Fibroblast of mammary gland (primary cell): ENCODE data around the gene KSR1.
A peak's percentile ranks its signal among the peaks of the same experiment; 100 is the strongest.

ENCODE experiments used
- DNase-seq: peaks from one replicate; pipeline ENCODE4 v3.0.0-alpha.2; 2010; ENCODE audit warnings: low read depth
- H3K4me3 ChIP-seq: 2 replicates; pipeline ENCODE4 v1.5.1; 2011; ENCODE audit warnings: low read depth, mild to moderate bottlenecking, low read length, moderate library complexity; ENCODE audit not compliant: control insufficient read depth
- TF ChIP-seq, protein P1 (sequence below): conservative IDR thresholded peaks from 2 replicates; pipeline ENCODE4 v1.5.1; 2011; ENCODE audit warnings: low read depth, low read length, inconsistent platforms; ENCODE audit not compliant: control insufficient read depth, insufficient read depth

The KSR1 gene

DNA sequence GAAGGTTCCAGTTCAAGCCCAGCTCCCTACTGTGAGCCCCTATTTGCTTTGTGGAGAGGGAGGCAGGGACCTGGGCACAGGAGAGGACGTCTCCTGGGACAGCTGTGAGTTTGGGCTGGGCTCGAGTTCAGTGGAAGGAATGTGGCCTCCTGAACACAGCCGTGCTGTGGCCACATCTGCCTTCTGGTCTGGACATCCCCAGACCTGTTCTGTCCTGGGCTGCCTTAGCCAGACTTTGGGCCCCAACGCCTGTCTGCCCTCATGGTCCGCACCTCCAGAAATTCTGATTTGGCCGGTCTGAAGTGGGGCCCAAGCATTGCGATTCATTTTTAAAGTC is 114.3 kb downstream of the KSR1 start:
- DNase-seq, result no peak
- TF ChIP-seq, protein P1, sequence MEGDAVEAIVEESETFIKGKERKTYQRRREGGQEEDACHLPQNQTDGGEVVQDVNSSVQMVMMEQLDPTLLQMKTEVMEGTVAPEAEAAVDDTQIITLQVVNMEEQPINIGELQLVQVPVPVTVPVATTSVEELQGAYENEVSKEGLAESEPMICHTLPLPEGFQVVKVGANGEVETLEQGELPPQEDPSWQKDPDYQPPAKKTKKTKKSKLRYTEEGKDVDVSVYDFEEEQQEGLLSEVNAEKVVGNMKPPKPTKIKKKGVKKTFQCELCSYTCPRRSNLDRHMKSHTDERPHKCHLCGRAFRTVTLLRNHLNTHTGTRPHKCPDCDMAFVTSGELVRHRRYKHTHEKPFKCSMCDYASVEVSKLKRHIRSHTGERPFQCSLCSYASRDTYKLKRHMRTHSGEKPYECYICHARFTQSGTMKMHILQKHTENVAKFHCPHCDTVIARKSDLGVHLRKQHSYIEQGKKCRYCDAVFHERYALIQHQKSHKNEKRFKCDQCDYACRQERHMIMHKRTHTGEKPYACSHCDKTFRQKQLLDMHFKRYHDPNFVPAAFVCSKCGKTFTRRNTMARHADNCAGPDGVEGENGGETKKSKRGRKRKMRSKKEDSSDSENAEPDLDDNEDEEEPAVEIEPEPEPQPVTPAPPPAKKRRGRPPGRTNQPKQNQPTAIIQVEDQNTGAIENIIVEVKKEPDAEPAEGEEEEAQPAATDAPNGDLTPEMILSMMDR, result no peak
- H3K4me3 ChIP-seq, result no peak overlapping the region

DNA sequence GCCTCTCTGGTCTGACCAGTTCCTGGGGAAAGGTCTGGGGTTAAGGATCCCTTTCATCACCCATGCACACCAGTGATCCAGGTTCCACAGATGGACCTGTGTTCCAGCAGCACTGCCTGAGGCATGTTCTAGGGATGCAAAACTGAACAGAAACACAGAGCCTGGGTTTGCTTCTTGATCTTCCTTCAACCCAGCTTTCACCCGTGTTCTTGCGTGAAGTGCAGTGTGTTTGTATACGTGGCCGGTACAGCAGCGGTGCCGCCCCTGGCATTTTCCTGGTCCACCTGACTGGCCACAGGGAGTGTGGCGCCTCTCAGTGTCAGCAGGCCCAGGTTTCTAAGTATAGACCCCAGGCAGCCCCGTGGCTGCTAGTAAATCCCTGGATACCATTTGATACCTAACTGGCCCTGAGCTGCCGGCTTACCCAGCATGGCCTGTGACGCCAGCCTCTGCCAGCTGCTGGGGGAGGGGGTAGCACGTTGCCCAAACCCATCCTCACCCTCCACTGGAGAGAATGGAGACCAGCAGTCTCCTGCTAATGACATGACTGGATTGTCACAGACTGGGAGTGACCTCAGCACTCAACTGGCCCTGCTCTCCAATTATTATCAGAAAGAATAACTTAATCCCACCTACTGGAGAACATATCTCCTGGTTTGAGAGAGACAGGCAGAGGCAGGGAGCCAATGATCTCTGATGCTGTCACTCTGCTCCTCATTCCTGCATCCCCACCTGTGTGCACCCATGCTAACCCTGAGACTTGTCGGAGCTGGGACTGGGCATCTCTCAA is 115.5 kb downstream of the KSR1 start:
- no peak for DNase-seq
- TF ChIP-seq, protein P1, result no peak
- H3K4me3 ChIP-seq, result no peak overlapping the region

DNA sequence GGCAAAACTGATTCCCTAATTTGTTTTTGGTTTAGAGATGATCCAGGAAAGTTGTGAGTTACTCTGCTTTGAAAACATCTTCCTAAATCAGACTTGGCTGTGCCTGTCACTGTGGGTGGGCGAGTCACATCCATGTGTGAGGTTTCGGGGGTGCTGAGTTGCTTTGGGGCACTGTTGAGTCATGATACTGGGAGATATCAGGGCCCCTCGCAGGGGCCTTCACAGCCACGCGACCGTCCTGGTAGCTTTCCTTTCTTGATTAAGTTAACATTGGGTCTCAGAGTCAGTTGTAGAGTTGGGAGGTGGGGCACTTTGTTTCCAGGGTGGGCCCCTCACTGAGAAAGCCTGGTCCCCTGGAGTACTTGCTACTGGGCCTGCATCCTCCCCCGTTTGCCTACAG is 116.4 kb downstream of the KSR1 start:
- TF ChIP-seq, protein P1, result no peak
- no peak for DNase-seq
- H3K4me3 ChIP-seq, result no peak overlapping the region

DNA sequence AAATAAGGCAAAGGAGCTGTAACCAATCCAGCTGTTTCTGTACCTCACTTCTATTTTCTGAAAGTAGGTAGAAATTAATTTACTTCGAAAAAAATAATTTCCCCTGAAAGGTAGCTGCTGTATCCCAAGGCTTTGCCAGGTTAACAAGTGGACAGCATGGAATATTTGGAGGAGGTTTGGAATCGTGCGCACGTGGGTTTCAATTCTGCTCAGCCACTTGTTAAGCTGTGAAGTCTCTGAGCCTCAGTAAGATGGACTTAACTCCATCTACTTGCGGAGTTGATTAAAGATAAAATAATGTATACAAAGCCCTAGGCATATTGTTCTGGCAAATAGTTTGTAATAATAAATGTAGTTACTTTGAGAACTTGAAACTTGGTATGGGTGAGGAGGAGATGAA is 117.3 kb downstream of the KSR1 start:
- no peak for DNase-seq
- TF ChIP-seq, protein P1, result no peak
- H3K4me3 ChIP-seq, result no peak overlapping the region

DNA sequence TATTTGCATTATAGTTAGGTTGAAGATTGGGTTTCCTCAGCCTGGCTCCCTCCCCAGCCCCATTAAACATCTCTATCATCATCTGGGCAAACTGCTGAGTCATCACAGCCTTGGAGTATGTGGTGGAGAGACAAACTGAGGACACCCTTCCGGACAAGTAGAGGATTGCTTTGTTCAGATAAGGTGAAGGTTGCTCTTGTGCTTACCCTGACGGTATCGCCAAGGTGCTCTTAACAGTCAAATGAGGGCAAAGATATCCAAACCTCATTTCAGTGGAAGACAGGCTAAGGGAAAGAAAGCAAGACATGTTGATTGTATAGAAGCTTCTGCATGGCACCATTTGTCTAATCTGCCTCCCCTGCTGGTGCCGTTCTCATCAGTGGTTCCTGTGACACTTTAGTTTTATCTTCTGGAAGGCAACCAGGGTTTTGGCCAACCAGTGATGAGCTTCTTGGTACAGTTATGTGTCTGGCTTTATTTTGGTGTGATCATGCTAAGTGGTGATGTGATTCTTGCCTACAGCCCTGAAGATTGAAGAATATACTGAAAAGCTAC is 117.8 kb downstream of the KSR1 start:
- no peak overlapping the region for H3K4me3 ChIP-seq
- DNase-seq, result peak; percentile 61
- TF ChIP-seq, protein P1, result no peak

DNA sequence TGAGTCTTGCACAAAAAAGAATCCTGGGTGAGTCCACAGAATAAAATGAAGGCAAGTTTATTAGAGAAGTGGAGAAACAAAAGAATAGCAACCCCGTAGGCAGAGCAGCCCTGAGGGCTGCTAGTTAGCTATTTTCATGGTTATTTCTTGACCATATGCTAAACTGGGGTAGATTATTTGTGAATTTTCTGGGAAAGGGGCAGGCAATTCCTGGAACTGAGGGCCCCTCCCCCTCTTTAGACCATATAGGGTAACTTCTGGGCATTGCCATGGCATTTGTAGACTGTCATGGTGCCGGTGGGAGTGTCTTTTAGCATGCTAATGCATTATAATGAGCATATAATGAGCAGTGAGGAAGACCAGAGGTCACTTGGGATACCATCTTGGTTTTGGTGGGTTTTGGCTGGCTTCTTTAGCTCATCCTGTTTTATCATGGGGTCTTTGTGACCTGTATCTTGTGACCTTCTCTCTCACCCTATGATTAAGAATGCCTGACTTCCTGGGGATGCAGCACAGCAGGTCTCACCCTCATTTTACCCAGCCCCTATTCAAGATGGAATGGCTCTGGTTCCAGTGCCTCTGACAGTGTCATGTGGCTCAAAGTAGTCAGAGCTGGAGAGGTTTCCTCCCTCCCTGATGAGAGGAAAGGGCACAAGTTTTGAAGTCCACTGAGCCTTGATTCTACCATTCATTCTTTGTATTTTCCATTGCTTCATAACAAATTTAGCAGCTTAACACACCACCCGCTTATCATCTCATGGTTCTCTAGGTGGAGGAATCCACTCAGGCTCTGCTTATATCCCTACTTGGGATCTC is 119.1 kb downstream of the KSR1 start:
- H3K4me3 ChIP-seq, result no peak overlapping the region
- DNase-seq, result no peak
- TF ChIP-seq, protein P1, result no peak
